C4-2B (cell line): Measurements from ENCODE around the gene DNAH14.

Experiments
- ZFX ChIP-seq: fragments of 450-650 bp; IDR thresholded peaks from 2 replicates; pipeline ENCODE4 v1.6.1; 2017
- TF ChIP-seq, protein P1 (sequence below): fragments of 450-650 bp; conservative IDR thresholded peaks from 2 replicates; pipeline ENCODE4 v1.5.1; 2017; ENCODE audit warnings: mild to moderate bottlenecking

DNA sequence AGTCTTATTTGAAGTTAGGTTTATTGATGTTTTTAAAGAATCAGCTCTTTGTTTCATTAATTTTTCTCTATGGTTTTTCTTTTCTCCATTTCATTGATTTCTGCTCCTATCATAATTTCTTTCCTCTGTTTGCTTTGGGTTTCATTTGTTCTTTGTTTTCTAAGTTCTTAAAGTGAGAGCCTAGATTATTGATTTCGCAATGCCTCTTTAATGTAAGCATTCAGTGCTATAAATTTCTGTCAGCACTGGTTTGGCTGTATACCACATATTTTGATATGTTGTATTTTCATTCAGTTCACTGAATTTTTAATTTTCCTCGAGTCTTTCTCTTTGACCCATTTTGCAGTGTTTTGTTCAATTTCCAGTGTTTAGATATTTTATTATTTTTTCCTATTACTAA, 68.7 kb downstream of the DNAH14 start:
- TF ChIP-seq, protein P1, sequence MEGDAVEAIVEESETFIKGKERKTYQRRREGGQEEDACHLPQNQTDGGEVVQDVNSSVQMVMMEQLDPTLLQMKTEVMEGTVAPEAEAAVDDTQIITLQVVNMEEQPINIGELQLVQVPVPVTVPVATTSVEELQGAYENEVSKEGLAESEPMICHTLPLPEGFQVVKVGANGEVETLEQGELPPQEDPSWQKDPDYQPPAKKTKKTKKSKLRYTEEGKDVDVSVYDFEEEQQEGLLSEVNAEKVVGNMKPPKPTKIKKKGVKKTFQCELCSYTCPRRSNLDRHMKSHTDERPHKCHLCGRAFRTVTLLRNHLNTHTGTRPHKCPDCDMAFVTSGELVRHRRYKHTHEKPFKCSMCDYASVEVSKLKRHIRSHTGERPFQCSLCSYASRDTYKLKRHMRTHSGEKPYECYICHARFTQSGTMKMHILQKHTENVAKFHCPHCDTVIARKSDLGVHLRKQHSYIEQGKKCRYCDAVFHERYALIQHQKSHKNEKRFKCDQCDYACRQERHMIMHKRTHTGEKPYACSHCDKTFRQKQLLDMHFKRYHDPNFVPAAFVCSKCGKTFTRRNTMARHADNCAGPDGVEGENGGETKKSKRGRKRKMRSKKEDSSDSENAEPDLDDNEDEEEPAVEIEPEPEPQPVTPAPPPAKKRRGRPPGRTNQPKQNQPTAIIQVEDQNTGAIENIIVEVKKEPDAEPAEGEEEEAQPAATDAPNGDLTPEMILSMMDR: no peak
- TF ChIP-seq ZFX: no peak
